GM21528 (cell line): ENCODE measurements around the gene WSB1.
"Not testable (repeated sequence)": the region's sequence is repeated elsewhere in the genome, so short reads cannot be mapped to it uniquely, and the experiment has no call there.

ENCODE experiments used
- ATAC-seq: cut with Tn5 transposase; IDR thresholded peaks from one replicate; pipeline ENCODE4 v1.9.1; 2021; ENCODE audit warnings: mild to moderate bottlenecking, moderate library complexity; ENCODE audit not compliant: unreplicated experiment, low FRiP score

The WSB1 gene

DNA sequence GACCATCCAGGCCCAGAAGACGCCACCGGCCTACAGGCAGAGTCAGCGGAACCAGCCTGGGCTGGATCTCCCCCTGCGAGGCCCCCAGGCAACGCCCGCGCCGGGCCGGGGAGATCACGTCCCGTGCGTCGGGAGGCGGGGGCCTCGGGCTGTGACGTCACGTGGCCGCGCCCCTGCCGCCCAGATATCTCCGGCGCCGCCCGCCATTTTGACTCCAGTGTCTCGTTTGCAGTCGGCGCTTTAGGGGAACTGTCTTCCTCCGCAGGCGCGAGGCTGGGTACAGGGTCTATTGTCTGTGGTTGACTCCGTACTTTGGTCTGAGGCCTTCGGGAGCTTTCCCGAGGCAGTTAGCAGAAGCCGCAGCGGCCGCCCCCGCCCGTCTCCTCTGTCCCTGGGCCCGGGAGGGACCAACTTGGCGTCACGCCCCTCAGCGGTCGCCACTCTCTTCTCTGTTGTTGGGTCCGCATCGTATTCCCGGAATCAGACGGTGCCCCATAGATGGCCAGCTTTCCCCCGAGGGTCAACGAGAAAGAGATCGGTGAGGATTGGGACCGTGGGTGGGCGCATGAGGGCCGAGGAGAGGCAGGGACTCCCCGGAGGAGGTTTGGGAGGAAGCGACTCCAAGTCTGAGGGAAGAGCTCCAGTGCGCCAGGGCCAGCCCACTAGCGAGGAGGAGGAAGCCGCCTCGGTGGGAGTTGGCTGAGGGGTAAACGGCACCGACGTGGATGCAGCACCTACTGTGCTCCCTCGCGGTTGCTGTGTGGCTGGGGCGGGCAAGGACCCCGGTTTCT is at the start of gene WSB1:
Gene WSB1, plus strand, starts transcription at position 217 of the 791 bp plus-strand sequence. Its CDS starts 282 bp downstream, at position 499.
- ATAC-seq, result peak; percentile 67

- no peak for ATAC-seq
Measured at GRCh38 chr17:27244491-27245223, 49.3 kb upstream of the WSB1 start.

GRCh38 chr17:27245230-27245696 is 48.7 kb upstream of the WSB1 start:
- ATAC-seq, result peak; percentile 71

DNA sequence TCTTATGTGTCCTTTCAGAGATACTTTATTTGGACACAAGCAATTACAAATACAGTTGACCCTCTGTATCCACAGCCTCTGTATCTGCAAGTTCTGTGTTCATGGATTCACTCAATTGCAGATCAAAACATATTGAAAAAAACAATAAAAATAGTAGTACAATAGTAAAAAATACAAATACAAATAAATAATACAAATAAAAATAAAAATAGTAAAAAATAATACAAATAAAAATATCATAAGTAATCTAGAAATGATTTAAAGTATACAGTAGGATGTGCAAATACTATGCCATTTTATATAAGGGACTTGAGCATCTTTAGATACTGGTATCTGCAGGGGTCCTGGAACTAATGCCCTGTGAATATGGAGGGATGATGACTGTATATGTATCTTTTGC is 47.4 kb upstream of the WSB1 start:
- ATAC-seq, result no peak

GRCh38 chr17:27247071-27247957 is 46.6 kb upstream of the WSB1 start:
- ATAC-seq, result no peak

DNA sequence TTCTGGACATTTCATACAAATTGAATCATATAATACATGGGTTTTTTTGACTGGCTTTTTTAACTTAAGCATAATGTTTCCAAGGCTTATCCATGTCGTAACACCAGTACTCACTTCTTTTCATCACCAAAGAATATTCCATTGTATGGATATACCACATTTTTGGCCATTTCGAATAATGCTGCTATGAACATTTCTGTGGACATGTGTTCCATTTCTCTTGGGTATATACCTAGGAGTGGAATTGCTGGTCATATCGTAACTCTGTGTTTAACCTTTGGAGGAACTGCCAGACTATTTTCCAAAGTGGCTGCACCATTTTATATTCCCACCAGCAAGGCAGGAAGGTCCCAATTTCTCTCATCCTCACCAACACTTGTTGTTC is 46.0 kb upstream of the WSB1 start:
- no peak for ATAC-seq

DNA sequence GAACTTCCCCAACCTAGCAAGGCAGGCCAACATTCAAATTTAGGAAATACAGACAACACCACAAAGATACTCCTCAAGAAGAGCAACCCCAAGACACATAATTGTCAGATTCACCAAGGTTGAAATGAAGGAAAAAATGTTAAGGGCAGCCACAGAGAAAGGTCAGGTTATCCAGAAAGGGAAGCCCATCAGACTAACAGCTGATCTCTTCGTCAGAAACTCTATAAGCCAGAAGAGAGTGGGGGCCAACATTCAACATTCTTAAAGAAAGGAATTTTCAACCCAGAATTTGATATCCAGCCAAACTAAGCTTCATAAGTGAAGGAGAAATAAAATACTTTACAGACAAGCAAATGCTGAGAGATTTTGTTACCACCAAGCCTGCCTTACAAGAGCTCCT is 43.1 kb upstream of the WSB1 start:
- not testable (repeated sequence) for ATAC-seq

- not testable (repeated sequence) for ATAC-seq
Measured at GRCh38 chr17:27254802-27255201, 39.1 kb upstream of the WSB1 start.

DNA sequence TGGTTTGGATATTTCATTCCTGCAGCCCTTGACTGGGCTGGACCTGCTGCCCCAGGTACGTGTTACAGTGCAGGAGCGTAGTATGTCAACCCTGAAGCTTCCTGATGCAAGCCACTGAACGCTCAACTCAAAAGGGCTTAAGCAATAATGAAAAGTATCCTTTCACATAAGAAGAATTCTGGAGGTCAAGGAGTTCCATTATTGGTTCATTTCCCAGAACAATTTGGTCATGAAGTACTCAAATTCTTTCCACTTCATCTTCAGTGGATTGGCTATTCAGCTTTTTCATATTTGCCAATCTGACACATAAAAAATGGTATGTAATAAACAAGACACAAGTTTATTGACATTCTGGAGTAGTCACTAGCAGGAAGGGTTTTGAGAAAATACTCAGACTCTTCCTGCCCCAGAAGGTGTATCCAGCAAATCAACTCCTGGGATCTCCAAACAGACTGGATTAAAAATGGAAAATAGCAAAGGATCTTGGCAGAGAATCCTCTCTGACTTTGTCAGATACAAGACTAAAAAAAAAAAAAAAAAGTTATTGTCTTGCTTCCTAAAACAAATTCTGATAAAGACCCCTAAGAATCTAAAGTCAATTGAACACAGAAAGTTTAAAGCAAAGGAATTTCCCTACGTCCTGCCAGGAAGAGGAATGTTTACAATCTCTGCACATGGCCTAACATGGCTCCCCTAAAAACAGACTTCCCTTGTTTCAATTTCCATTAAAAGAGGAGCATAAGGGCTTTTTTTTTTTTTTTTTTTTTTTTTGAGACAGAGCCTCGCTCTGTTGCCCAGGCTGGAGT is 37.5 kb upstream of the WSB1 start:
- no peak for ATAC-seq

GRCh38 chr17:27257031-27257357 is 36.9 kb upstream of the WSB1 start:
- no peak for ATAC-seq

DNA sequence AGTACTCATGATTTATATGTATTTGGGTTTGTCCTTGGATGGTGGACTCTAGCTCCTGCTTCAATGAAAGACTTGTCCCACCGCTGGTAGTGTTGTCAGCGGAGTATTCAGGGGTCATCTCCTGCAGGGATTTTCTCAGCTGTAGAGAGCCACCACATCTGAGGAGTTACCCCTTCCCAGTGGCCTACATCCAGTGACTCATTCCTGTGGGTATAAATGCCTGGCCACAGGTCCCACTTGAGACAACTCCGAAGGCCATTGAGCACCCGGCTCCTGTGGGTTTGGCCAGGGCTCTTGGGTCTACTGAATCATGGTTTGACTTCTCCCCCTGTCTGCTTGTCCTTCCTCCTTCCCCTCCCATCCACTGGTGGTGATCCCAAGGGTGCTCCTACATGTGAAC is 34.6 kb upstream of the WSB1 start:
- ATAC-seq, result no peak

- no peak for ATAC-seq
Measured at GRCh38 chr17:27263386-27263785, 30.5 kb upstream of the WSB1 start.

DNA sequence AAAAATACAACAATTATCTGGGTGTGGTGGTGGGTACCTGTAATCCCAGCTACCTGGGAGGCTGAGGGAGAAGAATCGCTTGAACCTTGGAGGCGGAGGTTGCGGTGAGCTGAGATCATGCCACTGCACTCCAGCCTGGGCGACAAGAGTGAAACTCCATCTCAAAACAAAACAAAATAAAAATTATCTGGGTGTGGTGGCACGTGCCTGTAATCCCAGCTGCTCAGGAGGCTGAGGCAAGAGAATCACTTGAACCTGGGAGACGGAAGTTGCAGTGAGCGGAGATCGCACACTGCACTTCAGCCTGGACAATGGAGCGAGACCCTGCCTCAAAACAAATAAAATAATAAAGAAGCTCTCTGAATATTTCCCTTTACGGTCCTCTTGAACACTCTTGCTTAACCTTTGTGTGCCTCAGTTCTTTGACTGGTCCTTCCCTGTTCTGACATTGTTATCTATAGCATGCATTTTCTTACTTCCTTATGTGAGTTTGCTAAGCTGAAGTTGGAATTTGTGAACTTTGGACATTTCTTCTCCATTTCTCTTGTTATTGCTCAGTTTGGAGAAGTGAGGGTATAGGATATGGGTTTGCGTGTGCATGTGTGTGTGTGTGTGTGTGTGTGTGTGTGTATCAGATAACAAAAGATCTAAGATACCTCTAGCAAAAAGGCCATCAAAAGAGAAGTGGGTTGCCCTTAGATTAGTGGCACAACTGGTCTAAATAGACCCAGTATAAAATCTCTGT is 29.7 kb upstream of the WSB1 start:
- ATAC-seq, result no peak

- ATAC-seq, result no peak
Measured at GRCh38 chr17:27265333-27265732, 28.6 kb upstream of the WSB1 start.

- ATAC-seq, result no peak
Measured at GRCh38 chr17:27266228-27266627, 27.7 kb upstream of the WSB1 start.

DNA sequence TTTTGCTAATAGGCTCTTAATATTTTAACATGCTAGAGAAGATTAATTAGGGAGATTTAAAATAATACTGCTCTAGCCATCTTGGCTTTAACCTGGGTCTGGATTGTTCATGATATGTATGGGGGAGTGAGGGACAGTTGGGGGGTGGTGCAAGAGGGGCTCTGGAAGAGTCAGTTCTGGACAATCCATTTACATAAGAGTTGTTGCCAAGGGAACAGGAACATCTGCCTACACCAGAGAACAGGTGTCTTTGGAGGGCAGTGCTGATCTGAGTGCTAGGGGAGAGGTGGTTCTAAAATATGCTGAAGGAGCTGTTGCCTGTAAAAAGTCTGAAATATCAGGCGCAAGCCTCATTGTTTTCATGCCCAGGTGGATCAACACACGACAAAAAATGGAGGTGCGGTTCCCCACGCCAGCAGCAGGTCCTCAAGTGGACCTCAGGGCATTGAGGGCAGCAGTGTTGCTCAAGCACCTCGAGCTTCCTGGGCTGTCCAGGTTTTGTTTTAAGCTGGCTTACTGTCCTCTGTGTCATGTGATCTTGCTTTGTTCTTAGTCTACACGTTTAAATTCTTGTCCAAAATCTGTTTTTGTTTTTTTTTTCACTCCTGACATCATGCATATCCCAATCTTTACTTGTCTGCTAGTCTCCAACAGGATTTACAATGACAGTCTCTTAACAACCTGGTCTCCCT is 25.4 kb upstream of the WSB1 start:
- no peak for ATAC-seq

GRCh38 chr17:27269201-27269600 is 24.7 kb upstream of the WSB1 start:
- ATAC-seq, result no peak

DNA sequence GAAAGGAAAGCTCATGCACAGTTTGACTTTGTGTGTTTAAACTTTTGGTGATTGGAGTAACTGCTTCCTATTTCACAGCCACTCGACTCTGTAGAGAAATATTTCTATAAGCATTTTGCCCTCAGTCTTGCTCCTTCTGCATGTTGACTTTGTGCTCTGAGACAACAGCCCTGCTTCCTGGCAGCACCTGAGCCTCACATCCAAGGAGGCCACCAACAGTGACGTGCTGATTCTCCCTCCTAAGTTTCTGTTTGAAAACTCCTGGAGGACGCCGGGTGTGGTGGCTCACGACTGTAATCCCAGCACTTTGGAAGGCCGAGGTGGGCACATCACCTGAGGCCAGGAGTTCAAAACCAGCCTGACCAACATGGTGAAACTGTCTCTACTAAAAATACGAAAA is 23.9 kb upstream of the WSB1 start:
- ATAC-seq, result no peak

DNA sequence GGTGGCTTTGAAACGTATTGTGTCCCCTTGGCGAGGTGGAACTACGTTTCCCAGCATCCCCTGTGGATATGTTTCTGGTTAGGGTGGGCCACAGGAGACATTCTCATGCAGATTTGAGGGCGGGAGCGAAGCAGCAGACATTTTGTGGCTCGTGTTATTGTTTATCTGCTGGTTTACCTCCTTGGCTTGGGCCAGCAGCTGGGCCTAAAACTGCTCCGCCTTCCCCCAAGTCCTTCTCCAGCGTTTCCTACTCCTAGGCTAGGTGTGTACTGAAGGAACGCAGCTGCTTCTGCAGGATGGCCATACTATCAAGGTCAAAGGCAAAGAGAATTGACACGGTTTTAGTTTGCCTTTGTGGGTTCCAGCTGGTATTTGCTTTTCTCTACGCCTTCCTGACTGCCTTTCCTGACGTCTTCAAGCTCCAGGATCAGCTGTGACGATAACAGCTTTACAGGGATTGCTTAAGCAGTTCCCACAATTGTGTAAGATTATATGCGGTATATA is 17.2 kb upstream of the WSB1 start:
- no peak for ATAC-seq
